ENCODE data around the gene PCDHGA1.
"Not testable (repeated sequence)": the region's sequence is repeated elsewhere in the genome, so short reads cannot be mapped to it uniquely, and the experiment has no call there.

The PCDHGA1 gene

DNA sequence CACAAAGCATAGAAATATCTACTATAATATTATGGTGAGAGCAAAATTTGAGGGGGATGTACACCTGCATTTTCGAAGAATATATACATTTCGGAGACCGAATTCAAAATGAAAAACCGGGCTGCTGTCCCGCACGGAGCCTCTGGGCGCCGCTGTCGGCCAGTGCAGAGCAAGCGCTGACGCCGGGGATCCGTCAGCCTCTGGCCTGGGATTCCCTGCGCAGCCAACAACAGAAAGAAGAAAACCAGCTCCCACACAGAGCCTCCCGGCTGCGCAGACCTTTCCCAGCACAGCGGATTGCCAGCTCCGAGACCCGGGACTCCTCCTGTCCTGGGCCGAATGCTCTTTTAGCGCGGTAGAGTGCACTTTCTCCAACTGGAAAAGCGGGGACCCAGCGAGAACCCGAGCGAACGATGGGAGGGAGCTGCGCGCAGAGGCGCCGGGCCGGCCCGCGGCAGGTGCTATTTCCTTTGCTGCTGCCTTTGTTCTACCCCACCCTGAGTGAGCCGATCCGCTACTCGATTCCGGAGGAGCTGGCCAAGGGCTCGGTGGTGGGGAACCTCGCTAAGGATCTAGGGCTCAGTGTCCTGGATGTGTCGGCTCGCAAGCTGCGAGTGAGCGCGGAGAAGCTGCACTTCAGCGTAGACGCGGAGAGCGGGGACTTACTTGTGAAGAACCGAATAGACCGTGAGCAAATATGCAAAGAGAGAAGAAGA, 77.6 kb downstream of the PCDHGA1 start, which contains the start of gene PCDHGB6:
TSS of gene PCDHGB6 (plus strand) at position 232 of the 716 bp plus-strand sequence. CDS start at position 414, 182 bp downstream.
- not testable (repeated sequence) for H3K27ac ChIP-seq (ENCODE audit: low read depth, low read length); H3K9ac ChIP-seq (ENCODE audit: low read length); H3K36me3 ChIP-seq (ENCODE audit: insufficient read depth, low read length); H3K4me1 ChIP-seq (ENCODE audit: insufficient read depth, low read length); H3K27me3 ChIP-seq (ENCODE audit: control insufficient read depth in 1 of 2, insufficient read depth in 2 of 2, low read length in 2 of 2)
- H3K4me3 ChIP-seq (ENCODE audit: low read depth in 1 of 2, low read length in 2 of 2), result peak within 1 kb of the TSS in 1 of 2 donors; percentile 49
- peaks cover 86% of the 10 kb centered on the region for H3K9me3 ChIP-seq (ENCODE audit: low read length)

DNA sequence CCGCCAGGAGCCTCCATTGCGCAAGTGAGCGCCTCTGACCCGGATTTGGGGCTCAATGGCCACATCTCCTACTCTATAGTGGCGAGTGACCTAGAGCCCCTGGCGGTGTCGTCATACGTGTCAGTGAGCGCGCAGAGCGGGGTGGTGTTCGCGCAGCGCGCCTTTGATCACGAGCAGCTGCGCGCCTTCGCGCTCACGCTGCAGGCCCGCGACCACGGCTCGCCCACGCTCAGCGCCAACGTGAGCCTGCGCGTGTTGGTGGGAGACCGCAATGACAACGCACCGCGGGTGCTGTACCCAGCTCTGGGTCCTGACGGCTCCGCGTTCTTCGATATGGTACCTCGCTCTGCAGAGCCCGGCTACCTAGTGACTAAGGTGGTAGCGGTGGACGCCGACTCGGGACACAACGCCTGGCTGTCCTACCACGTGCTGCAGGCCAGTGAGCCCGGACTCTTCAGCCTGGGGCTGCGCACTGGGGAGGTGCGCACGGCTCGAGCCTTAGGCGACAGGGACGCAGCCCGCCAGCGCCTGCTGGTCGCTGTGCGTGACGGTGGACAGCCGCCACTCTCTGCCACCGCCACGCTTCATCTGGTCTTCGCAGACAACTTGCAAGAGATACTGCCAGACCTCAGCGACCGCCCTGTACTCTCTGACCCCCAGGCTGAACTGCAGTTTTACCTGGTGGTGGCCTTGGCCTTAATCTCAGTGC, 79.4 kb downstream of the PCDHGA1 start:
- Histone ChIP-seq H3K9me3 (ENCODE audit: low read length) (peaks cover 82% of the 10 kb centered on the region), H3K27ac (ENCODE audit: low read depth, low read length) (no peak overlapping the region), H3K27me3 (ENCODE audit: control insufficient read depth in 1 of 2, insufficient read depth in 2 of 2, low read length in 2 of 2) (no peaks in the 10 kb centered on the region), H3K4me3 (ENCODE audit: low read depth in 1 of 2, low read length in 2 of 2) (peak overlapping the region; percentile 11 to 49), H3K4me1 (ENCODE audit: insufficient read depth, low read length) (no peaks in the 10 kb centered on the region), H3K36me3 (ENCODE audit: insufficient read depth, low read length) (no peaks in the 10 kb centered on the region), H3K9ac (ENCODE audit: low read length) (no peak overlapping the region)

DNA sequence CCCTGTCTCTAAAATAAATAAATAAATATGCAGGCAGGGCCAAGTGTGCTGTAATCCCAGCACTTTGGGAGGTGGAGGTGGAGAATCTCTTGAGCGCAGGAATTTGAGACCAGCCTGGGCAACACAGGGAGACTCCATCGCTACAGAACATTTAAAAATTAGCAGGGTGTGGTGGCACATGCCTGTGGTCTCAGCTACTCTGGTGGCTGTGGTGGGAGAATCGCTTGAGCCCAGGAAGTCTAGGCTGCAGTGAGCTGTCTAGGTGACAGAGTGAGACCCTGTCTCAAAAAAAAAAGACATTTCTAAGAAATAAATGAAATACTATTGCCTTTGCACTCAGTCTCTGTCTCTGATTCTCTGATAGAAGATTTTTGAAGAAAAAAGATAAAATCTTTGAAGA, 81.3 kb downstream of the PCDHGA1 start:
- peaks cover 81% of the 10 kb centered on the region for H3K9me3 ChIP-seq (ENCODE audit: low read length)
- H3K4me3 ChIP-seq (ENCODE audit: low read depth in 1 of 2, low read length in 2 of 2), result peak overlapping the region in 1 of 2 donors; percentile 35
- H3K36me3 ChIP-seq (ENCODE audit: insufficient read depth, low read length), result no peaks in the 10 kb centered on the region
- no peak overlapping the region for H3K9ac ChIP-seq (ENCODE audit: low read length)
- H3K27me3 ChIP-seq (ENCODE audit: control insufficient read depth in 1 of 2, insufficient read depth in 2 of 2, low read length in 2 of 2), result no peaks in the 10 kb centered on the region
- no peaks in the 10 kb centered on the region for H3K4me1 ChIP-seq (ENCODE audit: insufficient read depth, low read length)
- no peak overlapping the region for H3K27ac ChIP-seq (ENCODE audit: low read depth, low read length)

DNA sequence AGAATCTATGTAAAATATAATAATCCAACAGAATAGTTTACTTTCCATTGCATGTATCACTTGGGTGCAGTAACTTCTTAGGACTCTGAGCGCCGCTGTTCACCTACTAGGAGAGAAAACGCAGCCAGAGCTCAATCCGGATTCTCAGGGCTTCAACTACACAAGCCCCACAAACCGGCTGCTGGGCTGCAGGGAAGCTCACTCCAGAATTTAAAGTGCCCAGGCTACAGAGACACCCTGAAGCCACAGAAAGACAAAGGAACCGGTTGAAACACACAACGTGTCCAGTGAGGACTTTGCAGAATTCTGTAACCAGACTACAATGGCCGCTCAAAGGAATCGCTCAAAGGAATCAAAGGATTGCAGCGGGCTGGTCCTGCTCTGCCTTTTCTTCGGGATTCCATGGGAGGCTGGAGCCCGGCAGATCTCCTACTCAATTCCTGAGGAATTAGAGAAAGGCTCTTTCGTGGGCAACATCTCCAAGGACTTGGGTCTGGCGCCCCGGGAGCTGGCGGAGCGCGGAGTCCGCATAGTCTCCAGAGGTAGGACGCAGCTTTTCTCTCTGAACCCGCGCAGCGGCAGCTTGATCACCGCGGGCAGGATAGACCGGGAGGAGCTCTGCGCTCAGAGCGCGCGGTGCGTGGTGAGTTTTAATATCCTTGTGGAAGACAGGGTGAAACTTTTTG, 82.7 kb downstream of the PCDHGA1 start, which contains the start of gene PCDHGA10:
TSS of gene PCDHGA10 (plus strand) at position 134 of the 686 bp plus-strand sequence. CDS start at position 323, 189 bp downstream.
- Histone ChIP-seq H3K27me3 (ENCODE audit: control insufficient read depth in 1 of 2, insufficient read depth in 2 of 2, low read length in 2 of 2) (no peaks in the 10 kb centered on the region), H3K9me3 (ENCODE audit: low read length) (peaks cover 73% of the 10 kb centered on the region), H3K36me3 (ENCODE audit: insufficient read depth, low read length) (no peaks in the 10 kb centered on the region), H3K27ac (ENCODE audit: low read depth, low read length) (no peak within 1 kb of the TSS), H3K4me1 (ENCODE audit: insufficient read depth, low read length) (no peaks in the 10 kb centered on the region), H3K4me3 (ENCODE audit: low read depth in 1 of 2, low read length in 2 of 2) (peak within 1 kb of the TSS in 1 of 2 donors; percentile 51), H3K9ac (ENCODE audit: low read length) (no peak within 1 kb of the TSS)

DNA sequence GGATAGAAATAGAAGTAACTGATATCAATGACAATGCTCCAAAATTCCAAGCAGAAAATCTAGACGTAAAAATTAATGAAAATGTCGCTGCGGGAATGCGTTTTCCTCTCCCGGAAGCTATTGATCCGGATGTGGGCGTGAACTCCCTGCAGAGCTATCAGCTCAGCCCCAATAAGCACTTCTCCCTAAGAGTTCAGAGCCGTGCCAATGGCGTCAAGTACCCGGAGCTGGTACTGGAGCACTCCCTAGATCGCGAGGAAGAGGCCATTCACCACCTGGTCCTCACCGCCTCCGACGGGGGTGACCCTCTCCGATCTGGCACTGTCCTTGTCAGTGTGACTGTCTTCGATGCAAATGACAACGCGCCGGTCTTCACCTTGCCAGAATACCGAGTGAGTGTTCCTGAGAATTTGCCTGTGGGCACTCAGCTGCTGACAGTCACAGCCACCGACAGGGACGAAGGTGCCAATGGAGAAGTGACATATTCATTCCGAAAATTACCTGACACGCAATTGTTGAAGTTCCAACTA, 83.3 kb downstream of the PCDHGA1 start:
- Histone ChIP-seq H3K9ac (ENCODE audit: low read length) (no peak overlapping the region), H3K9me3 (ENCODE audit: low read length) (peaks cover 73% of the 10 kb centered on the region), H3K27me3 (ENCODE audit: control insufficient read depth in 1 of 2, insufficient read depth in 2 of 2, low read length in 2 of 2) (no peaks in the 10 kb centered on the region)

DNA sequence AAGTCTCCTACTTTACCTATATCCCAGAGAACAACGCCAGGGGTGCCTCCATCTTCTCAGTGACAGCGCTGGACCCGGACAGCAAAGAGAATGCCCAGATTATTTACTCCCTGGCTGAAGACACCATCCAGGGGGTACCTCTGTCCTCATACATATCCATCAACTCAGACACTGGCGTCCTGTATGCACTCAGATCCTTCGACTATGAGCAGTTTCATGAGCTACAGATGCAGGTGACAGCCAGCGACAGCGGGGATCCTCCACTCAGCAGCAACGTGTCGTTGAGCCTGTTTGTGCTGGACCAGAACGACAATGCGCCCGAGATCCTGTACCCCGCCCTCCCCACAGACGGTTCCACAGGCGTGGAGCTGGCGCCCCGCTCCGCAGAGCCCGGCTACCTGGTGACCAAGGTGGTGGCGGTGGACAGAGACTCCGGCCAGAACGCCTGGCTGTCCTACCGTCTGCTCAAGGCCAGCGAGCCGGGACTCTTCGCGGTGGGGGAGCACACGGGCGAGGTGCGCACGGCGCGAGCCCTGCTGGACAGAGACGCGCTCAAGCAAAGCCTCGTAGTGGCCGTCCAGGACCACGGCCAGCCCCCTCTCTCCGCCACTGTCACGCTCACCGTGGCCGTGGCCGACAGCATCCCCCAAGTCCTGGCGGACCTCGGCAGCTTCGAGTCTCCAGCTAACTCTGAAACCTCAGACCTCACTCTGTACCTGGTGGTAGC, 84.4 kb downstream of the PCDHGA1 start:
- H3K4me1 ChIP-seq (ENCODE audit: insufficient read depth, low read length); H3K27me3 ChIP-seq (ENCODE audit: control insufficient read depth in 1 of 2, insufficient read depth in 2 of 2, low read length in 2 of 2); H3K9ac ChIP-seq (ENCODE audit: low read length); H3K36me3 ChIP-seq (ENCODE audit: insufficient read depth, low read length); H3K27ac ChIP-seq (ENCODE audit: low read depth, low read length); H3K4me3 ChIP-seq (ENCODE audit: low read depth in 1 of 2, low read length in 2 of 2): not testable (repeated sequence)
- H3K9me3 ChIP-seq (ENCODE audit: low read length), result peaks cover 73% of the 10 kb centered on the region

More for the DNA sequence above, 83.3 kb downstream of the PCDHGA1 start:
- Histone ChIP-seq H3K27ac (ENCODE audit: low read depth, low read length) (no peak overlapping the region), H3K4me1 (ENCODE audit: insufficient read depth, low read length) (no peaks in the 10 kb centered on the region), H3K36me3 (ENCODE audit: insufficient read depth, low read length) (no peaks in the 10 kb centered on the region), H3K4me3 (ENCODE audit: low read depth in 1 of 2, low read length in 2 of 2) (peak overlapping the region in 1 of 2 donors; percentile 51)

DNA sequence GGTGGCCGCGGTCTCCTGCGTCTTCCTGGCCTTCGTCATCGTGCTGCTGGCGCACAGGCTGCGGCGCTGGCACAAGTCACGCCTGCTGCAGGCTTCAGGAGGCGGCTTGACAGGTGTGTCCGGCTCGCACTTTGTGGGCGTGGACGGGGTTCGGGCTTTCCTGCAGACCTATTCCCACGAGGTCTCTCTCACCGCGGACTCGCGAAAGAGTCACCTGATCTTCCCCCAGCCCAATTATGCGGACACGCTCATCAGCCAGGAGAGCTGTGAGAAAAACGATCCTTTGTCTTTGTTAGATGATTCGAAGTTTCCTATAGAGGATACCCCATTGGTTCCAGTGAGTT, 84.9 kb downstream of the PCDHGA1 start:
- not testable (repeated sequence) for H3K4me3 ChIP-seq (ENCODE audit: low read depth in 1 of 2, low read length in 2 of 2); H3K4me1 ChIP-seq (ENCODE audit: insufficient read depth, low read length); H3K36me3 ChIP-seq (ENCODE audit: insufficient read depth, low read length); H3K9ac ChIP-seq (ENCODE audit: low read length); H3K27me3 ChIP-seq (ENCODE audit: control insufficient read depth in 1 of 2, insufficient read depth in 2 of 2, low read length in 2 of 2); H3K27ac ChIP-seq (ENCODE audit: low read depth, low read length)
- peaks cover 73% of the 10 kb centered on the region for H3K9me3 ChIP-seq (ENCODE audit: low read length)

DNA sequence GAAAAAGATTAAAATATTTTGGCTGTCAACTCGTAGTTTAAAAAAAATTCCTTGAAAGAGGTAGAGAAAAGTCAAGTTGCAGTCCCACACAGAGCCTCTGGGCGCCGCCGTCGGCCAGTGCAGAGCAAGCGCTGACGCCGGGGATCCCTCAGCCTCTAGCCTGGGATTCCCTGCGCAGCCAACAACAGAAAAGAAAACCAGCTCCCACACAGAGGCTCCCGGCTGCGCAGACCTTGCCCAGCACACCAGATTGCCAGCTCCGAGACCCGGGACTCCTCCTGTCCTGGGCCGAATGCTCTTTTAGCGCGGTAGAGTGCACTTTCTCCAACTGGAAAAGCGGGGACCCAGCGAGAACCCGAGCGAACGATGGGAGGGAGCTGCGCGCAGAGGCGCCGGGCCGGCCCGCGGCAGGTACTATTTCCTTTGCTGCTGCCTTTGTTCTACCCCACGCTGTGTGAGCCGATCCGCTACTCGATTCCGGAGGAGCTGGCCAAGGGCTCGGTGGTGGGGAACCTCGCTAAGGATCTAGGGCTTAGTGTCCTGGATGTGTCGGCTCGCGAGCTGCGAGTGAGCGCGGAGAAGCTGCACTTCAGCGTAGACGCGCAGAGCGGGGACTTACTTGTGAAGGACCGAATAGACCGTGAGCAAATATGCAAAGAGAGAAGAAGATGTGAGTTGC, 87.3 kb downstream of the PCDHGA1 start, which contains the start of gene PCDHGB7:
TSS of gene PCDHGB7 (plus strand) at position 184 of the 679 bp plus-strand sequence. CDS start at position 367, 183 bp downstream.
- H3K27ac ChIP-seq (ENCODE audit: low read depth, low read length); H3K9ac ChIP-seq (ENCODE audit: low read length); H3K4me1 ChIP-seq (ENCODE audit: insufficient read depth, low read length); H3K27me3 ChIP-seq (ENCODE audit: control insufficient read depth in 1 of 2, insufficient read depth in 2 of 2, low read length in 2 of 2); H3K36me3 ChIP-seq (ENCODE audit: insufficient read depth, low read length): not testable (repeated sequence)
- peak within 1 kb of the TSS; percentile 39 to 47 for H3K4me3 ChIP-seq (ENCODE audit: low read depth in 1 of 2, low read length in 2 of 2)
- peaks cover 74% of the 10 kb centered on the region for H3K9me3 ChIP-seq (ENCODE audit: low read length)

DNA sequence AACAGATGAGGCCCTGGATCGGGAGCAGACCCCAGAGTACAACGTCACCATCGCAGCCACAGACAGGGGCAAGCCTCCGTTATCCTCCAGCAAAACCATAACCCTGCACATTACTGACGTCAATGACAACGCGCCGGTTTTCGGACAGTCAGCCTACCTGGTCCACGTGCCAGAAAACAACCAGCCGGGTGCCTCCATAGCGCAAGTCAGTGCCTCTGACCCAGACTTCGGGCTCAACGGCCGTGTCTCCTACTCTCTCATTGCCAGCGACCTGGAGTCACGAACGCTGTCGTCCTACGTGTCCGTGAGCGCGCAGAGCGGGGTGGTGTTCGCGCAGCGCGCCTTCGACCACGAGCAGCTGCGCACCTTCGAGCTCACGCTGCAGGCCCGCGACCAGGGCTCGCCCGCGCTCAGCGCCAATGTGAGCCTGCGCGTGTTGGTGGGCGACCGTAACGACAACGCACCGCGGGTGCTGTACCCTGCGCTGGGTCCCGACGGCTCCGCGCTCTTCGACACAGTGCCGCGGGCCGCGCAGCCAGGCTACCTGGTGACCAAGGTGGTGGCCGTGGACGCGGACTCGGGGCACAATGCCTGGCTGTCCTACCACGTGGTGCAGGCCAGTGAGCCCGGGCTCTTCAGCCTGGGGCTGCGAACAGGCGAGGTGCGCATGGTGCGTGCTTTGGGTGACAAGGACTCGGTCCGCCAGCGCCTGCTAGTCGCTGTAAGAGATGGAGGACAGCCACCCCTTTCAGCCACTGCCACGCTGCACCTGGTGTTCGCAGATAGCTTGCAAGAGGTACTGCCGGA, 89.0 kb downstream of the PCDHGA1 start:
- Histone ChIP-seq H3K9me3 (ENCODE audit: low read length) (peaks cover 69% of the 10 kb centered on the region), H3K36me3 (ENCODE audit: insufficient read depth, low read length) (no peaks in the 10 kb centered on the region), H3K9ac (ENCODE audit: low read length) (no peak overlapping the region), H3K4me3 (ENCODE audit: low read depth in 1 of 2, low read length in 2 of 2) (peak overlapping the region in 1 of 2 donors; percentile 39), H3K27me3 (ENCODE audit: control insufficient read depth in 1 of 2, insufficient read depth in 2 of 2, low read length in 2 of 2) (no peaks in the 10 kb centered on the region), H3K27ac (ENCODE audit: low read depth, low read length) (no peak overlapping the region), H3K4me1 (ENCODE audit: insufficient read depth, low read length) (no peaks in the 10 kb centered on the region)
